Stimulated activated CD4-positive, alpha-beta T cell treated with anti-CD3 and anti-CD28 coated beads, Interleukin-1b, Interleukin-23, amount 100 ng/mL, for 4 hours (primary cell): ENCODE measurements around the gene AMN1.
"Not testable (repeated sequence)": the region's sequence is repeated elsewhere in the genome, so short reads cannot be mapped to it uniquely, and the experiment has no call there.

Source experiments
- DNase-seq, 2 donors: peaks; one replicate each; pipeline ENCODE4 v3.0.0-alpha.2; 2020; ENCODE audit warnings: low read depth in 2 of 2

Gene AMN1

GRCh38 chr12:31733549-31734432 is 5.0 kb upstream of the AMN1 start:
- not testable (repeated sequence) for DNase-seq

- no peak for DNase-seq
Observed at GRCh38 chr12:31732926-31733548, 4.2 kb upstream of the AMN1 start.

- DNase-seq: not testable (repeated sequence)
Observed at GRCh38 chr12:31731203-31731602, 2.4 kb upstream of the AMN1 start.

- DNase-seq: no peak
Observed at GRCh38 chr12:31729705-31730104, 884 bp upstream of the AMN1 start.

GRCh38 chr12:31728289-31728916 is 418 bp downstream of the AMN1 start:
- no peak for DNase-seq

- no peak for DNase-seq
Observed at GRCh38 chr12:31727192-31727591, 1.6 kb downstream of the AMN1 start.

- DNase-seq: no peak
Observed at GRCh38 chr12:31726575-31726974, 2.2 kb downstream of the AMN1 start.

GRCh38 chr12:31724557-31724956 is 4.3 kb downstream of the AMN1 start:
- DNase-seq: no peak

GRCh38 chr12:31722580-31722979 is 6.2 kb downstream of the AMN1 start:
- no peak for DNase-seq

- DNase-seq: not testable (repeated sequence)
Observed at GRCh38 chr12:31718542-31719198, 10.2 kb downstream of the AMN1 start.

GRCh38 chr12:31716998-31717397 is 11.8 kb downstream of the AMN1 start:
- DNase-seq: not testable (repeated sequence)

GRCh38 chr12:31715283-31715825 is 13.5 kb downstream of the AMN1 start:
- no peak for DNase-seq

GRCh38 chr12:31714406-31715271 is 14.2 kb downstream of the AMN1 start:
- DNase-seq: no peak

GRCh38 chr12:31712877-31713276 is 15.9 kb downstream of the AMN1 start:
- no peak for DNase-seq

- DNase-seq: no peak
Observed at GRCh38 chr12:31710021-31710818, 18.6 kb downstream of the AMN1 start.

- not testable (repeated sequence) for DNase-seq
Observed at GRCh38 chr12:31708118-31708517, 20.7 kb downstream of the AMN1 start.

GRCh38 chr12:31705621-31706020 is 23.2 kb downstream of the AMN1 start:
- no peak for DNase-seq

- no peak for DNase-seq
Observed at GRCh38 chr12:31702047-31702446, 26.8 kb downstream of the AMN1 start.

- not testable (repeated sequence) for DNase-seq
Observed at GRCh38 chr12:31689921-31690320, 38.9 kb downstream of the AMN1 start.

GRCh38 chr12:31687101-31687527 is 41.7 kb downstream of the AMN1 start:
- DNase-seq: no peak
